Activated T-helper 17 cell treated with anti-CD3 and anti-CD28 coated beads, Interleukin-2, amount 50 U/mL, for 72 hours (primary cell): ENCODE data around the gene MINDY3. TPM values are rescaled to one million over a fixed set of nuclear protein-coding genes. Genes with fewer than 3 reads are reported as not detected.
"Not testable (repeated sequence)": the region's sequence is repeated elsewhere in the genome, so short reads cannot be mapped to it uniquely, and the experiment has no call there.

Source experiments
- ATAC-seq: fragments of 150-1000 bp; cut with Tn5 transposase; replicated peaks from 2 replicates; pipeline ENCODE4 v1.10.0; 2021; ENCODE audit warnings: mild to moderate bottlenecking, moderate library complexity
- H3K27ac Mint-ChIP-seq: one replicate; pipeline ENCODE4 v1.8.0; 2022; ENCODE audit warnings: mixed read lengths
- H3K27me3 Mint-ChIP-seq: one replicate; pipeline ENCODE4 v1.8.0; 2022; ENCODE audit warnings: mixed read lengths
- H3K36me3 Mint-ChIP-seq: one replicate; pipeline ENCODE4 v1.8.0; 2022; ENCODE audit warnings: low read depth, mild to moderate bottlenecking, mixed read lengths
- H3K4me1 Mint-ChIP-seq: one replicate; pipeline ENCODE4 v1.8.0; 2022; ENCODE audit warnings: mixed read lengths
- H3K4me3 Mint-ChIP-seq: one replicate; pipeline ENCODE4 v1.8.0; 2022; ENCODE audit warnings: mild to moderate bottlenecking, mixed read lengths
- H3K9me3 Mint-ChIP-seq: one replicate; pipeline ENCODE4 v1.8.0; 2022; ENCODE audit warnings: mixed read lengths
- total RNA-seq, 2 donors: library from RNA; stranded (reverse); gene quantifications; one replicate each; pipeline ENCODE4 v1.2.3, GENCODE V29; 2022

The MINDY3 gene
- 10 to 100 TPM; 22.0 to 23.2 TPM for total RNA-seq

- Mint-ChIP-seq H3K4me3 (peak within 1 kb of the TSS; percentile 96), H3K4me1 (peaks cover 18% of the 10 kb centered on the region), H3K9me3 (no peaks in the 10 kb centered on the region), H3K27me3 (peaks cover 17% of the 10 kb centered on the region), H3K27ac (peak within 1 kb of the TSS; percentile 93), H3K36me3 (peaks cover 28% of the 10 kb centered on the region)
- ATAC-seq: peak; percentile 97
These were observed at the start of gene MINDY3 for GRCh38 chr10:15859906-15860691. Gene MINDY3, minus strand, starts transcription at chr10:15860507. Its CDS starts 208 bp downstream, at chr10:15860299.

GRCh38 chr10:15901889-15902288 is 41.6 kb upstream of the MINDY3 start:
- Mint-ChIP-seq H3K4me3 (no peak overlapping the region), H3K27me3 (peaks cover 25% of the 10 kb centered on the region), H3K36me3 (no peaks in the 10 kb centered on the region), H3K4me1 (no peaks in the 10 kb centered on the region), H3K27ac (no peak overlapping the region), H3K9me3 (no peaks in the 10 kb centered on the region)
- ATAC-seq: no peak

- ATAC-seq: no peak
These were observed 37.7 kb upstream of the MINDY3 start for GRCh38 chr10:15898046-15898445.

GRCh38 chr10:15897287-15897686 is 37.0 kb upstream of the MINDY3 start:
- Mint-ChIP-seq H3K27ac (no peak overlapping the region), H3K4me3 (no peak overlapping the region), H3K4me1 (no peaks in the 10 kb centered on the region), H3K9me3 (no peaks in the 10 kb centered on the region), H3K27me3 (peaks cover 49% of the 10 kb centered on the region), H3K36me3 (no peaks in the 10 kb centered on the region)
- ATAC-seq: no peak

More at GRCh38 chr10:15898046-15898445, 37.7 kb upstream of the MINDY3 start:
- H3K27ac Mint-ChIP-seq: no peak overlapping the region
- H3K27me3 Mint-ChIP-seq: peaks cover 41% of the 10 kb centered on the region
- H3K4me3 Mint-ChIP-seq: no peak overlapping the region
- no peaks in the 10 kb centered on the region for H3K9me3 Mint-ChIP-seq
- no peaks in the 10 kb centered on the region for H3K36me3 Mint-ChIP-seq
- H3K4me1 Mint-ChIP-seq: no peaks in the 10 kb centered on the region

GRCh38 chr10:15896654-15897053 is 36.3 kb upstream of the MINDY3 start:
- no peak for ATAC-seq
- peaks cover 47% of the 10 kb centered on the region for H3K27me3 Mint-ChIP-seq
- H3K27ac Mint-ChIP-seq: no peak overlapping the region
- H3K4me3 Mint-ChIP-seq: no peak overlapping the region
- no peaks in the 10 kb centered on the region for H3K36me3 Mint-ChIP-seq
- H3K4me1 Mint-ChIP-seq: no peaks in the 10 kb centered on the region
- no peaks in the 10 kb centered on the region for H3K9me3 Mint-ChIP-seq

- H3K4me1 Mint-ChIP-seq: no peaks in the 10 kb centered on the region
- H3K27ac Mint-ChIP-seq: no peak overlapping the region
- no peaks in the 10 kb centered on the region for H3K9me3 Mint-ChIP-seq
- H3K36me3 Mint-ChIP-seq: no peaks in the 10 kb centered on the region
- ATAC-seq: no peak
- peaks cover 35% of the 10 kb centered on the region for H3K27me3 Mint-ChIP-seq
- H3K4me3 Mint-ChIP-seq: no peak overlapping the region
These were observed 24.1 kb upstream of the MINDY3 start for GRCh38 chr10:15884447-15884846.

- H3K4me3 Mint-ChIP-seq: no peak overlapping the region
- H3K36me3 Mint-ChIP-seq: no peaks in the 10 kb centered on the region
- H3K27me3 Mint-ChIP-seq: peaks cover 34% of the 10 kb centered on the region
- no peaks in the 10 kb centered on the region for H3K9me3 Mint-ChIP-seq
- no peak overlapping the region for H3K27ac Mint-ChIP-seq
- no peak for ATAC-seq
- H3K4me1 Mint-ChIP-seq: no peaks in the 10 kb centered on the region
These were observed 21.2 kb upstream of the MINDY3 start for GRCh38 chr10:15881542-15881941.

GRCh38 chr10:15879663-15880062 is 19.4 kb upstream of the MINDY3 start:
- Mint-ChIP-seq H3K4me1 (no peaks in the 10 kb centered on the region), H3K27me3 (peaks cover 51% of the 10 kb centered on the region), H3K27ac (no peak overlapping the region), H3K9me3 (no peaks in the 10 kb centered on the region), H3K36me3 (no peaks in the 10 kb centered on the region), H3K4me3 (no peak overlapping the region)
- peak; percentile 56 for ATAC-seq

- H3K27me3 Mint-ChIP-seq: peaks cover 57% of the 10 kb centered on the region
These were observed 18.8 kb upstream of the MINDY3 start for GRCh38 chr10:15879058-15879457.

GRCh38 chr10:15877836-15878576 is 17.7 kb upstream of the MINDY3 start:
- no peak overlapping the region for H3K27ac Mint-ChIP-seq
- H3K4me3 Mint-ChIP-seq: no peak overlapping the region

More at GRCh38 chr10:15879058-15879457, 18.8 kb upstream of the MINDY3 start:
- H3K4me1 Mint-ChIP-seq: no peaks in the 10 kb centered on the region
- ATAC-seq: no peak
- H3K27ac Mint-ChIP-seq: no peak overlapping the region
- no peaks in the 10 kb centered on the region for H3K9me3 Mint-ChIP-seq
- no peak overlapping the region for H3K4me3 Mint-ChIP-seq
- no peaks in the 10 kb centered on the region for H3K36me3 Mint-ChIP-seq

GRCh38 chr10:15876274-15876673 is 16.0 kb upstream of the MINDY3 start:
- not testable (repeated sequence) for ATAC-seq, H3K4me3 Mint-ChIP-seq, H3K36me3 Mint-ChIP-seq, H3K4me1 Mint-ChIP-seq, H3K27ac Mint-ChIP-seq, H3K9me3 Mint-ChIP-seq
- H3K27me3 Mint-ChIP-seq: peaks cover 54% of the 10 kb centered on the region

More at GRCh38 chr10:15877836-15878576, 17.7 kb upstream of the MINDY3 start:
- H3K36me3 Mint-ChIP-seq: no peaks in the 10 kb centered on the region
- H3K27me3 Mint-ChIP-seq: peaks cover 66% of the 10 kb centered on the region
- ATAC-seq: no peak
- H3K4me1 Mint-ChIP-seq: no peaks in the 10 kb centered on the region
- H3K9me3 Mint-ChIP-seq: no peaks in the 10 kb centered on the region

- peaks cover 59% of the 10 kb centered on the region for H3K27me3 Mint-ChIP-seq
- ATAC-seq, H3K36me3 Mint-ChIP-seq, H3K9me3 Mint-ChIP-seq, H3K4me3 Mint-ChIP-seq, H3K4me1 Mint-ChIP-seq, H3K27ac Mint-ChIP-seq: not testable (repeated sequence)
These were observed 12.3 kb upstream of the MINDY3 start for GRCh38 chr10:15872645-15873044.

- Mint-ChIP-seq H3K4me1 (no peaks in the 10 kb centered on the region), H3K9me3 (no peaks in the 10 kb centered on the region), H3K36me3 (no peaks in the 10 kb centered on the region), H3K4me3 (no peak overlapping the region), H3K27ac (no peak overlapping the region), H3K27me3 (peaks cover 57% of the 10 kb centered on the region)
- ATAC-seq: no peak
These were observed 11.5 kb upstream of the MINDY3 start for GRCh38 chr10:15871823-15872222.

GRCh38 chr10:15869935-15870334 is 9.6 kb upstream of the MINDY3 start:
- ATAC-seq: no peak
- Mint-ChIP-seq H3K27me3 (peaks cover 47% of the 10 kb centered on the region), H3K9me3 (no peaks in the 10 kb centered on the region), H3K4me1 (no peaks in the 10 kb centered on the region), H3K36me3 (no peaks in the 10 kb centered on the region), H3K27ac (no peak overlapping the region), H3K4me3 (no peak overlapping the region)

GRCh38 chr10:15868006-15868405 is 7.7 kb upstream of the MINDY3 start:
- Mint-ChIP-seq H3K27me3 (peaks cover 45% of the 10 kb centered on the region), H3K9me3 (no peaks in the 10 kb centered on the region), H3K27ac (no peak overlapping the region), H3K4me1 (no peaks in the 10 kb centered on the region), H3K4me3 (no peak overlapping the region), H3K36me3 (no peaks in the 10 kb centered on the region)
- no peak for ATAC-seq
